HEK293 (cell line): ENCODE measurements around the gene ZIC5.
A peak's percentile ranks its signal among the peaks of the same experiment; 100 is the strongest.

ENCODE experiments used
- CTCF ChIA-PET: fragments of 350-600 bp; formaldehyde crosslinking; extraction: SDS; loops from one replicate; lab custom pipeline; 2021; ENCODE audit warnings: antibody characterized with exemption; lab: Yijun Ruan, JAX
- POLR2A ChIA-PET: fragments of 300-600 bp; formaldehyde crosslinking; extraction: SDS; loops from one replicate; lab custom pipeline; 2020; ENCODE audit warnings: antibody characterized with exemption, inconsistent platforms; lab: Yijun Ruan, JAX
- H3K27ac ChIP-seq: fragments of 200-500 bp; sonication (Bioruptor generic); 2 replicates; pipeline ENCODE4 v1.5.1; 2014; ENCODE audit warnings: low read depth, low read length, control low read depth, inconsistent platforms; ENCODE audit errors: extremely low read depth
- H3K36me3 ChIP-seq, 2 experiments: fragments of 200-500 bp in 1 of 2; sonication (Bioruptor generic) in 1 of 2; 1 replicate in 1 of 2; 2 replicates in 1 of 2; pipeline ENCODE4 v1.5.1; 2014 to 2017; ENCODE audit warnings: inconsistent platforms in 2 of 2, low read length in 2 of 2; ENCODE audit not compliant: control insufficient read depth in 2 of 2, insufficient read depth in 1 of 2
- H3K4me1 ChIP-seq: fragments of 200-500 bp; sonication (Bioruptor generic); 2 replicates; pipeline ENCODE4 v1.5.1; 2014; ENCODE audit warnings: mild to moderate bottlenecking, low read length, inconsistent platforms; ENCODE audit not compliant: control insufficient read depth, insufficient read depth
- H3K4me3 ChIP-seq: 2 replicates; pipeline ENCODE4 v1.5.1; 2011; ENCODE audit warnings: low read depth, mild to moderate bottlenecking, control low read depth, low read length, moderate library complexity
- H3K9me3 ChIP-seq: fragments of 200-500 bp; sonication (Bioruptor generic); 2 replicates; pipeline ENCODE4 v1.5.1; 2014; ENCODE audit warnings: low read depth, low read length, inconsistent platforms; ENCODE audit not compliant: control insufficient read depth, insufficient read depth
- FEZF1 ChIP-seq: fragments of 450-650 bp; formaldehyde crosslinking; IDR thresholded peaks from 2 replicates; pipeline ENCODE4 v1.5.1; 2016; ENCODE audit warnings: missing biosample characterization, missing genetic modification characterization
- SCRT1 ChIP-seq: fragments of 450-650 bp; formaldehyde crosslinking; IDR thresholded peaks from 2 replicates; pipeline ENCODE4 v1.5.1; 2016; ENCODE audit warnings: missing biosample characterization, missing genetic modification characterization, borderline replicate concordance
- ZBTB7A ChIP-seq: fragments of 450-650 bp; formaldehyde crosslinking; IDR thresholded peaks from 2 replicates; pipeline ENCODE4 v1.5.1; 2016; ENCODE audit warnings: low read depth, missing biosample characterization, missing genetic modification characterization
- ZNF114 ChIP-seq: fragments of 450-650 bp; formaldehyde crosslinking; IDR thresholded peaks from 2 replicates; pipeline ENCODE4 v1.5.0; 2017; ENCODE audit warnings: missing biosample characterization, missing genetic modification characterization
- ZNF214 ChIP-seq: fragments of 450-650 bp; formaldehyde crosslinking; IDR thresholded peaks from 2 replicates; pipeline ENCODE4 v1.5.1; 2017; ENCODE audit warnings: missing biosample characterization, mild to moderate bottlenecking, missing genetic modification characterization, borderline replicate concordance
- ZNF274 ChIP-seq, 2 experiments: fragments of 200-500 bp in 1 of 2; fragments of 450-650 bp in 1 of 2; sonication (Bioruptor generic) in 1 of 2; formaldehyde crosslinking in 1 of 2; IDR thresholded peaks; 2 replicates each; pipeline versions ENCODE4 v1.5.1 to v1.6.1; 2014 to 2016; ENCODE audit warnings: borderline replicate concordance in 1 of 2, inconsistent platforms in 1 of 2, low read length in 1 of 2, missing biosample characterization in 1 of 2, missing genetic modification characterization in 1 of 2
- ZNF394 ChIP-seq: fragments of 450-650 bp; formaldehyde crosslinking; IDR thresholded peaks from 2 replicates; pipeline ENCODE4 v1.5.1; 2016; ENCODE audit warnings: missing biosample characterization, missing genetic modification characterization, mild to moderate bottlenecking, moderate library complexity, borderline replicate concordance
- ZNF560 ChIP-seq: fragments of 450-650 bp; formaldehyde crosslinking; IDR thresholded peaks from 2 replicates; pipeline ENCODE4 v1.5.1; 2017; ENCODE audit warnings: missing biosample characterization, missing genetic modification characterization, borderline replicate concordance
- ZNF792 ChIP-seq: fragments of 450-650 bp; formaldehyde crosslinking; IDR thresholded peaks from 2 replicates; pipeline ENCODE4 v1.5.1; 2016; ENCODE audit warnings: missing biosample characterization, missing genetic modification characterization
- ZSCAN16 ChIP-seq: fragments of 450-650 bp; formaldehyde crosslinking; IDR thresholded peaks from 2 replicates; pipeline ENCODE4 v1.5.1; 2016; ENCODE audit warnings: missing biosample characterization, missing genetic modification characterization
- TF ChIP-seq, protein P1 (sequence below): fragments of 450-650 bp; formaldehyde crosslinking; IDR thresholded peaks from 2 replicates; pipeline ENCODE4 v1.5.1; 2016; ENCODE audit warnings: missing biosample characterization, missing genetic modification characterization
- TF ChIP-seq, protein P2 (sequence below): fragments of 450-650 bp; formaldehyde crosslinking; IDR thresholded peaks from 2 replicates; pipeline ENCODE4 v1.5.1; 2016; ENCODE audit warnings: missing biosample characterization, missing genetic modification characterization, borderline replicate concordance
- TF ChIP-seq, protein P3 (sequence below): fragments of 450-650 bp; formaldehyde crosslinking; IDR thresholded peaks from 2 replicates; pipeline ENCODE4 v1.5.1; 2017; ENCODE audit warnings: missing biosample characterization, missing genetic modification characterization

The ZIC5 gene

GRCh38 chr13:99963816-99964339, 7.7 kb downstream of the ZIC5 start (continued):
- TF ChIP-seq SCRT1 (tag by site-specific recombination): no peak
- no peak for TF ChIP-seq ZNF214
- no peak for TF ChIP-seq ZNF274 (IDR thresholded peaks at IDR 0.05; ENCODE audit: low read length)
- no peak for TF ChIP-seq ZNF274 (tag by site-specific recombination; IDR thresholded peaks at IDR 0.05; ENCODE audit: borderline replicate concordance)
- no peak for TF ChIP-seq ZBTB7A (tag by site-specific recombination)
- no peak for TF ChIP-seq ZNF114 (tag by site-specific recombination)
- no peak for TF ChIP-seq ZNF560 (tag by site-specific recombination)
- TF ChIP-seq, protein P1, sequence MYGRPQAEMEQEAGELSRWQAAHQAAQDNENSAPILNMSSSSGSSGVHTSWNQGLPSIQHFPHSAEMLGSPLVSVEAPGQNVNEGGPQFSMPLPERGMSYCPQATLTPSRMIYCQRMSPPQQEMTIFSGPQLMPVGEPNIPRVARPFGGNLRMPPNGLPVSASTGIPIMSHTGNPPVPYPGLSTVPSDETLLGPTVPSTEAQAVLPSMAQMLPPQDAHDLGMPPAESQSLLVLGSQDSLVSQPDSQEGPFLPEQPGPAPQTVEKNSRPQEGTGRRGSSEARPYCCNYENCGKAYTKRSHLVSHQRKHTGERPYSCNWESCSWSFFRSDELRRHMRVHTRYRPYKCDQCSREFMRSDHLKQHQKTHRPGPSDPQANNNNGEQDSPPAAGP (tag by site-specific recombination): no peak
- TF ChIP-seq, protein P2, sequence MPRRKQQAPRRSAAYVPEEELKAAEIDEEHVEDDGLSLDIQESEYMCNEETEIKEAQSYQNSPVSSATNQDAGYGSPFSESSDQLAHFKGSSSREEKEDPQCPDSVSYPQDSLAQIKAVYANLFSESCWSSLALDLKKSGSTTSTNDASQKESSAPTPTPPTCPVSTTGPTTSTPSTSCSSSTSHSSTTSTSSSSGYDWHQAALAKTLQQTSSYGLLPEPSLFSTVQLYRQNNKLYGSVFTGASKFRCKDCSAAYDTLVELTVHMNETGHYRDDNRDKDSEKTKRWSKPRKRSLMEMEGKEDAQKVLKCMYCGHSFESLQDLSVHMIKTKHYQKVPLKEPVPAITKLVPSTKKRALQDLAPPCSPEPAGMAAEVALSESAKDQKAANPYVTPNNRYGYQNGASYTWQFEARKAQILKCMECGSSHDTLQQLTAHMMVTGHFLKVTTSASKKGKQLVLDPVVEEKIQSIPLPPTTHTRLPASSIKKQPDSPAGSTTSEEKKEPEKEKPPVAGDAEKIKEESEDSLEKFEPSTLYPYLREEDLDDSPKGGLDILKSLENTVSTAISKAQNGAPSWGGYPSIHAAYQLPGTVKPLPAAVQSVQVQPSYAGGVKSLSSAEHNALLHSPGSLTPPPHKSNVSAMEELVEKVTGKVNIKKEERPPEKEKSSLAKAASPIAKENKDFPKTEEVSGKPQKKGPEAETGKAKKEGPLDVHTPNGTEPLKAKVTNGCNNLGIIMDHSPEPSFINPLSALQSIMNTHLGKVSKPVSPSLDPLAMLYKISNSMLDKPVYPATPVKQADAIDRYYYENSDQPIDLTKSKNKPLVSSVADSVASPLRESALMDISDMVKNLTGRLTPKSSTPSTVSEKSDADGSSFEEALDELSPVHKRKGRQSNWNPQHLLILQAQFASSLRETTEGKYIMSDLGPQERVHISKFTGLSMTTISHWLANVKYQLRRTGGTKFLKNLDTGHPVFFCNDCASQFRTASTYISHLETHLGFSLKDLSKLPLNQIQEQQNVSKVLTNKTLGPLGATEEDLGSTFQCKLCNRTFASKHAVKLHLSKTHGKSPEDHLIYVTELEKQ (tag by site-specific recombination): no peak
- TF ChIP-seq, all 188 proteins: peak for 2

GRCh38 chr13:99962242-99962641, 9.3 kb downstream of the ZIC5 start:
- no peak overlapping the region for H3K27ac ChIP-seq
- no peaks in the 10 kb centered on the region for H3K9me3 ChIP-seq
- peaks cover 5 to 15% of the 10 kb centered on the region in 2 experiments; a peak in 2 of 3 replicates for H3K36me3 ChIP-seq
- POLR2A ChIA-PET: no interaction called here
- peak; percentile 66; the same call in 1 of the 2 replicates for TF ChIP-seq FEZF1 (tag by site-specific recombination)
- no peak for TF ChIP-seq ZSCAN16
- TF ChIP-seq, protein P3, sequence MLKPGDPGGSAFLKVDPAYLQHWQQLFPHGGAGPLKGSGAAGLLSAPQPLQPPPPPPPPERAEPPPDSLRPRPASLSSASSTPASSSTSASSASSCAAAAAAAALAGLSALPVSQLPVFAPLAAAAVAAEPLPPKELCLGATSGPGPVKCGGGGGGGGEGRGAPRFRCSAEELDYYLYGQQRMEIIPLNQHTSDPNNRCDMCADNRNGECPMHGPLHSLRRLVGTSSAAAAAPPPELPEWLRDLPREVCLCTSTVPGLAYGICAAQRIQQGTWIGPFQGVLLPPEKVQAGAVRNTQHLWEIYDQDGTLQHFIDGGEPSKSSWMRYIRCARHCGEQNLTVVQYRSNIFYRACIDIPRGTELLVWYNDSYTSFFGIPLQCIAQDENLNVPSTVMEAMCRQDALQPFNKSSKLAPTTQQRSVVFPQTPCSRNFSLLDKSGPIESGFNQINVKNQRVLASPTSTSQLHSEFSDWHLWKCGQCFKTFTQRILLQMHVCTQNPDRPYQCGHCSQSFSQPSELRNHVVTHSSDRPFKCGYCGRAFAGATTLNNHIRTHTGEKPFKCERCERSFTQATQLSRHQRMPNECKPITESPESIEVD: peak; percentile 62; the same call in 1 of the 2 replicates
- CTCF ChIA-PET: no interaction called here
- no peak overlapping the region for H3K4me3 ChIP-seq
- peaks cover 26% of the 10 kb centered on the region for H3K4me1 ChIP-seq

DNA sequence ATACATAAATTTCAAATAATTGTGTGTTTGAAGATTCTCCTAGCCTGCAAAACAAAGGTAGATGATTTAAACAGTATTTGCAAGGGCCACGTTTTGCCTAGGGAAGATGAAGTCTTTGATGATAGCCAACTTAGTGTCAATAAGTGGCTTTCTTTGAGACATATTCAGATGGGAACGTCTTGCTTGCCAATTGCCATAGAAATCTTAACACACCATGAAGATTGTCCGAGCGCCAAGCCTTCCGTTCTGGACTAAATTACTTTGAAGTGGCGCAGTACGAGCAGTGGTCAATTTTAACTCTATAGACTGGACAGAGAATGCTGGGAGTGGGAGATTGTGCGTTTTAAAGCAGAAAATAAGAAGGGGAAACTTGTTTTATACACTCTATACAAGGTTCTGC, 9.9 kb downstream of the ZIC5 start:
- POLR2A ChIA-PET: no interaction called here
- no peak overlapping the region for H3K27ac ChIP-seq
- CTCF ChIA-PET: no interaction called here

More for the DNA sequence above, 9.9 kb downstream of the ZIC5 start:
- Histone ChIP-seq H3K4me3 (no peak overlapping the region), H3K9me3 (no peaks in the 10 kb centered on the region), H3K4me1 (peaks cover 24% of the 10 kb centered on the region)
- TF ChIP-seq ZNF394 (tag by site-specific recombination) (no peak), ZNF792 (tag by site-specific recombination) (no peak)
- TF ChIP-seq, all 188 proteins: peak for 0
- peaks cover 5 to 15% of the 10 kb centered on the region in 2 experiments; a peak in 2 of 3 replicates for H3K36me3 ChIP-seq
